Mammary epithelial cell (primary cell): ENCODE data around the gene SAT1.

Experiments used
- EZH2 ChIP-seq: IDR thresholded peaks from 2 replicates; pipeline ENCODE4 v1.6.1; 2012; ENCODE audit warnings: low read length, inconsistent platforms, borderline replicate concordance
- TF ChIP-seq, protein P1 (sequence below), 2 donors: IDR thresholded peaks in 1 of 2; conservative IDR thresholded peaks in 1 of 2; 2 replicates each; pipeline ENCODE4 v1.5.1; 2011 to 2012; ENCODE audit warnings: inconsistent platforms in 2 of 2, low read length in 2 of 2, mild to moderate bottlenecking in 2 of 2, control low read depth in 1 of 2, low read depth in 1 of 2; ENCODE audit not compliant: insufficient read depth in 1 of 2; ENCODE audit errors: extremely low read depth in 1 of 2

DNA sequence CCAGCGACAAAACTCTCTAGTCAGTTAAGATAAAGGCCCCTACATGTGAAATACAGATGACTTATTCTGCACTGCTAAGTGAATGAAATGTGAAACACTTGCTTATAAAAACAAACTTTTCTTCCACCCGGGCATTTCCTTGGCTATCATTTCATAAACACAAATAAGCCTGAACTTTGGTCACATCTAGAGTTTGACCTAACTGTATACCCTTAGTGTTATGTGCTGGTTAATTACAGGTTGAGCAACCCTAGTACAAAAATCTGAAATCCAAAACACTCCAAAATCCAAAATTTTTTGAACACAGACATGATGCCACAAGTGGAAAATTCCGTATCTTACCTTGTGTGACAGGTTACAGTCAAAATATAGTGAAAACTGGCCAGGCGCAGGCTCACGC is 45.9 kb downstream of the SAT1 start:
- TF ChIP-seq, protein P1, sequence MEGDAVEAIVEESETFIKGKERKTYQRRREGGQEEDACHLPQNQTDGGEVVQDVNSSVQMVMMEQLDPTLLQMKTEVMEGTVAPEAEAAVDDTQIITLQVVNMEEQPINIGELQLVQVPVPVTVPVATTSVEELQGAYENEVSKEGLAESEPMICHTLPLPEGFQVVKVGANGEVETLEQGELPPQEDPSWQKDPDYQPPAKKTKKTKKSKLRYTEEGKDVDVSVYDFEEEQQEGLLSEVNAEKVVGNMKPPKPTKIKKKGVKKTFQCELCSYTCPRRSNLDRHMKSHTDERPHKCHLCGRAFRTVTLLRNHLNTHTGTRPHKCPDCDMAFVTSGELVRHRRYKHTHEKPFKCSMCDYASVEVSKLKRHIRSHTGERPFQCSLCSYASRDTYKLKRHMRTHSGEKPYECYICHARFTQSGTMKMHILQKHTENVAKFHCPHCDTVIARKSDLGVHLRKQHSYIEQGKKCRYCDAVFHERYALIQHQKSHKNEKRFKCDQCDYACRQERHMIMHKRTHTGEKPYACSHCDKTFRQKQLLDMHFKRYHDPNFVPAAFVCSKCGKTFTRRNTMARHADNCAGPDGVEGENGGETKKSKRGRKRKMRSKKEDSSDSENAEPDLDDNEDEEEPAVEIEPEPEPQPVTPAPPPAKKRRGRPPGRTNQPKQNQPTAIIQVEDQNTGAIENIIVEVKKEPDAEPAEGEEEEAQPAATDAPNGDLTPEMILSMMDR (conservative IDR thresholded peaks at IDR 0.05 in 1 of 2, IDR thresholded peaks at IDR 0.05 in 1 of 2; ENCODE audit: extremely low read depth in 1 of 2, insufficient read depth in 1 of 2, low read depth in 1 of 2, low read length in 2 of 2), result no peak
- TF ChIP-seq EZH2, result no peak
